Gastrocnemius medialis (tissue), 4 donors: ENCODE results near the gene DOC2A. TPM values are rescaled to one million over a fixed set of nuclear protein-coding genes. Genes with fewer than 3 reads are reported as not detected.
A peak's percentile ranks its signal among the peaks of the same experiment; 100 is the strongest.

Source experiments
- ATAC-seq, 2 donors: fragments of 150-250 bp; one replicate each; pipeline ENCODE4 v1.9.1; 2016
- DNase-seq, 2 donors: peaks; one replicate each; pipeline ENCODE4 v3.0.0-alpha.2; 2019
- H3K27ac ChIP-seq, 4 donors: fragments of 200-600 bp; sonication (generic); 1 replicate in 1 of 4; 2 replicates in 3 of 4; pipeline ENCODE4 v1.5.1; 2016 to 2018; ENCODE audit warnings: mild to moderate bottlenecking in 2 of 4, moderate library complexity in 1 of 4
- H3K27me3 ChIP-seq, 3 donors: fragments of 200-600 bp; sonication (generic) in 2 of 3; 1 replicate in 1 of 3; 2 replicates in 2 of 3; pipeline versions ENCODE4 v1.5.1 to v1.6.0; 2016 to 2019; ENCODE audit warnings: mild to moderate bottlenecking in 1 of 3, moderate library complexity in 1 of 3
- H3K36me3 ChIP-seq, 2 donors: fragments of 200-600 bp; sonication (generic) in 1 of 2; one replicate each; pipeline ENCODE4 v1.5.1; 2017 to 2018
- H3K4me1 ChIP-seq, 2 donors: fragments of 200-600 bp; sonication (generic) in 1 of 2; one replicate each; pipeline ENCODE4 v1.5.1; 2016 to 2017; ENCODE audit warnings: mild to moderate bottlenecking in 2 of 2
- H3K4me3 ChIP-seq, 4 donors: fragments of 200-600 bp; sonication (generic) in 3 of 4; 1 replicate in 1 of 4; 2 replicates in 3 of 4; pipeline ENCODE4 v1.5.1; 2016 to 2019; ENCODE audit warnings: mild to moderate bottlenecking in 2 of 4
- H3K9me3 ChIP-seq, 3 donors: fragments of 200-600 bp; sonication (generic) in 2 of 3; 1 replicate in 1 of 3; 2 replicates in 2 of 3; pipeline ENCODE4 v1.5.1; 2016 to 2019
- POLR2A ChIP-seq, 2 donors: fragments of 450-650 bp; IDR thresholded peaks; one replicate each; pipeline ENCODE4 v1.6.1; 2017; ENCODE audit warnings: antibody characterized with exemption in 2 of 2, mild to moderate bottlenecking in 2 of 2, moderate library complexity in 2 of 2
- in situ Hi-C, 4 donors: fragments of 200-750 bp; cut with MboI; loops; one replicate each; pipeline versions ENCODE4 v1.15.0 to v1.8.0; 2017; ENCODE audit warnings: low sequenced_read_pairs in 4 of 4
- intact Hi-C: fragments of 100-400 bp; cut with DNase I; formaldehyde crosslinking; loops from one replicate; pipeline ENCODE4 v1.15.1; 2023; ENCODE audit warnings: low total_unique reads
- total RNA-seq, 4 donors: library from RNA; depleted of rRNA; stranded (reverse); fragments of >200 nt; gene quantifications; one replicate each; pipeline versions ENCODE4 v1.1.0 to v1.2.3, GENCODE V29; 2016
- TF ChIP-seq, protein P1 (sequence below), 5 experiments: fragments of 450-650 bp in 3 of 5; fragments of 200-600 bp in 2 of 5; sonication (generic) in 2 of 5; IDR thresholded peaks in 4 of 5; conservative IDR thresholded peaks in 1 of 5; 1 replicate in 4 of 5; 2 replicates in 1 of 5; pipeline ENCODE4 v1.5.1; 2016 to 2019; ENCODE audit warnings: antibody characterized with exemption in 5 of 5, mild to moderate bottlenecking in 3 of 5, moderate library complexity in 3 of 5

DOC2A gene
- total RNA-seq, 4 donors from 2014 or later, result not detected

GRCh38 chr16:30007378-30007895 is 3.4 kb downstream of the DOC2A start:
- intact Hi-C loops, result no loop called here
- DNase-seq (no peak), ATAC-seq (no peak)
- peaks cover 3 to 9% of the 10 kb centered on the region in 2 donors for H3K4me1 ChIP-seq
- H3K36me3 ChIP-seq, result no peaks in the 10 kb centered on the region
- no peak overlapping the region for H3K4me3 ChIP-seq
- no peak overlapping the region for H3K27ac ChIP-seq
- in situ Hi-C loops, result loop anchor here in 1 of 4 donors (25.0 kb wide), 1 partner anchor 320 kb away; the partner anchor contains the start of gene QPRT
- no peaks in the 10 kb centered on the region for H3K9me3 ChIP-seq
- TF ChIP-seq, protein P1, sequence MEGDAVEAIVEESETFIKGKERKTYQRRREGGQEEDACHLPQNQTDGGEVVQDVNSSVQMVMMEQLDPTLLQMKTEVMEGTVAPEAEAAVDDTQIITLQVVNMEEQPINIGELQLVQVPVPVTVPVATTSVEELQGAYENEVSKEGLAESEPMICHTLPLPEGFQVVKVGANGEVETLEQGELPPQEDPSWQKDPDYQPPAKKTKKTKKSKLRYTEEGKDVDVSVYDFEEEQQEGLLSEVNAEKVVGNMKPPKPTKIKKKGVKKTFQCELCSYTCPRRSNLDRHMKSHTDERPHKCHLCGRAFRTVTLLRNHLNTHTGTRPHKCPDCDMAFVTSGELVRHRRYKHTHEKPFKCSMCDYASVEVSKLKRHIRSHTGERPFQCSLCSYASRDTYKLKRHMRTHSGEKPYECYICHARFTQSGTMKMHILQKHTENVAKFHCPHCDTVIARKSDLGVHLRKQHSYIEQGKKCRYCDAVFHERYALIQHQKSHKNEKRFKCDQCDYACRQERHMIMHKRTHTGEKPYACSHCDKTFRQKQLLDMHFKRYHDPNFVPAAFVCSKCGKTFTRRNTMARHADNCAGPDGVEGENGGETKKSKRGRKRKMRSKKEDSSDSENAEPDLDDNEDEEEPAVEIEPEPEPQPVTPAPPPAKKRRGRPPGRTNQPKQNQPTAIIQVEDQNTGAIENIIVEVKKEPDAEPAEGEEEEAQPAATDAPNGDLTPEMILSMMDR (IDR thresholded peaks at IDR 0.05 in 4 of 5, conservative IDR thresholded peaks at IDR 0.05 in 1 of 5), result no peak
- TF ChIP-seq POLR2A (IDR thresholded peaks at IDR 0.05), result no peak
- H3K27me3 ChIP-seq, result peaks cover 35 to 40% (median 36%) of the 10 kb centered on the region in 3 donors

DNA sequence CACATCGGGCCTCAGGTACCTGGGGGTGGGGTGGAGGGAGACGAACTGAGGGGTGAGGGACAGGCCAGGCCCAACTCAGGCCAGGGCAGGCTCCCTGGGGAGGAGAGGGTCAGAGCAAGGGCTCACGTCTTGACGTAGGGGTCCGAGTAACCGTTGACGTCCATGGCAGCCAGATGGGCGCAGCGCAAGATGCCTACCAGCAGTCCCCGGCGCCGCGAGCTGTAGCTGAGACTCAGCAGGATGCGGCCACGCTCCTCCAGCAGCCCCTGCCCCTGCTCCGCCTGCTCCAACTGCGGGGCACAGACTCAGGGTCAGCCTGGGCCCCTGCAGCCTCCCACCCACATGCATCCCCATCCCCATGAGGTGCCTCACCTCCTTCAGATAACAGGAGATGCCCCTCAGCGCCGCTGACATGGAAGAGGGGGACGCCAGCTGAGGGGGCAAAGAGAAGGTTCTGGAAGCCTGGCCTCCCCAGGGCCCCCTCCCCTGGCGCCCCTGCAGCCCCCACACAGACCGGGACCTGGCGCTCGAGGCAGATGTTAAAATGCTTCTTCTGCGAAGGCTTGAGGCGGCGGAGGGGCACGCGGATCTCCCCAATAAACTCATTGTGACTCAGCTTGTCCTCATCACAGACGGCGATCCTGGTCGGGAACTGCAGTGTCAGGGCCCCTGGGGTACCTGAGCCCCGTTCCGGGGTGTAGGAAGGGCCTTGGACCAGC is 4.0 kb downstream of the DOC2A start:
- intact Hi-C loops (no loop called here), in situ Hi-C loops (loop anchor here in 1 of 4 donors (25.0 kb wide), 1 partner anchor 320 kb away; the partner anchor contains the start of gene QPRT)
- Histone ChIP-seq H3K9me3 (no peaks in the 10 kb centered on the region), H3K27me3 (peaks cover 30 to 34% (median 30%) of the 10 kb centered on the region in 3 donors), H3K36me3 (no peaks in the 10 kb centered on the region), H3K27ac (no peak overlapping the region), H3K4me3 (no peak overlapping the region), H3K4me1 (peaks cover 3 to 9% of the 10 kb centered on the region in 2 donors)
- DNase-seq, result no peak
- ATAC-seq, result no peak
- TF ChIP-seq, protein P1 (IDR thresholded peaks at IDR 0.05 in 4 of 5, conservative IDR thresholded peaks at IDR 0.05 in 1 of 5), result no peak

DNA sequence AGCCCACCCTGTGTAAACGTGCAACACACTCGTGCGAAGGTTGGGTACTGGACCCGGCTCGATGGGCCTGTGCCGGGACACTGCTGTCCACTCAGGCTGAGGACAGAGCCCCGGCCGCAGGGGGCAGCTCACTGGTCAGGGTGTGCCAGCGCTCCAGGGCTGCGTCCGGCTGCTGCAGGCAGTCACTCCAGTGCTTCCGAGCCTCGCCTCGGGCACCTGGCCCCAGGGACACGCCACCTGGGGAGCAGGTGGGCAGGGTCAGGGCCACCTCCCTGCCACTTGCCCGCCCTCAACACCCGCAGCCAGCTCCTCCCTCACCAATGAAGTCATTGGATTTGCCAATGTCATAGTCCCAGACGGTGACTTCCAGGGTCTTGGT is 4.7 kb downstream of the DOC2A start:
- intact Hi-C loops (no loop called here), in situ Hi-C loops (loop anchor here in 1 of 4 donors (25.0 kb wide), 1 partner anchor 319 kb away; the partner anchor contains the start of gene QPRT)
- TF ChIP-seq, protein P1 (IDR thresholded peaks at IDR 0.05 in 4 of 5, conservative IDR thresholded peaks at IDR 0.05 in 1 of 5), result no peak
- no peak for TF ChIP-seq POLR2A (IDR thresholded peaks at IDR 0.05)
- Histone ChIP-seq H3K27ac (no peak overlapping the region), H3K36me3 (peaks cover 0 to 4% of the 10 kb centered on the region in 2 donors), H3K9me3 (no peaks in the 10 kb centered on the region), H3K27me3 (peaks cover 22 to 27% (median 24%) of the 10 kb centered on the region in 3 donors), H3K4me1 (peaks cover 3 to 4% of the 10 kb centered on the region in 2 donors), H3K4me3 (no peak overlapping the region)
- DNase-seq (no peak), ATAC-seq (no peak)

DNA sequence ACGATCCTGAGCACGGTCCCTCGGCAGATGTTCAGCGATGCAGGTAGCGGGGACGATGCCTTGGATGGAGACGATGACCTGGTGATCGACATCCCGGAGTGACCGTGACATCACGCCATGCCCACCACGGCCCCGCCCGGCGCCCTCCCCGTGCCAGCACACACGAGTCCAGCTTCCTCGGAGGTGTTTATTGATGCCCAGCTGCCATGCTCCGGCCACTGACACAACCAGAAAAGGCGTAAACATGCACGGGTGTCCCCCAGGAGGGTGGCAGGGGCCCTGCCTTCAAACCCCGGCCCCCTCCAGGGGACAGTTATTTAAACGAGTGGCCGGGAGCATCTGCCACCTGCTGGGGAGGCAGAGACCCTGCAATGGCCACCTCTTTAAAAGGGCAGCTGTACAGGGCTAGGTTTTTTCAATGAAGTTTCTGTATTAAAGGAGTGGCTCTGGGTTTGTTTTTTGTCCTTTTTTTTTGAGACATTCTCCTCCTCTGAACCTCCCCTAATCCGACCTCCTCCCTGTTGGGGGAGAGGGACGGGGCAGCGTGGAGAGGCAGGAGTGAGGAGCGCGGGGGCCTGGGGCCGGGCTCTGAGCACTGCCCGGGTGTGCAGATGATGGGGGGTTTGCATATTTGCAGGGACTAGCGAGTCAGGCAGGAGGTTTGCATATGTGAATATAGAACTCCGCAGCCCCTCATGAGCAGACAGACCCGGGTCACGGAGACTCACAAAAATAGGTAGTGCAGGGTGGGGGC is 5.3 kb downstream of the DOC2A start:
- Histone ChIP-seq H3K4me1 (peaks cover 1% of the 10 kb centered on the region in 2 donors), H3K4me3 (peak overlapping the region in 1 of 4 donors; percentile 15), H3K27me3 (peaks cover 17 to 21% (median 21%) of the 10 kb centered on the region in 3 donors), H3K36me3 (peaks cover 0 to 10% of the 10 kb centered on the region in 2 donors), H3K27ac (no peak overlapping the region), H3K9me3 (no peaks in the 10 kb centered on the region)
- peak; percentile 53 to 58 for ATAC-seq
- TF ChIP-seq POLR2A (IDR thresholded peaks at IDR 0.05), result no peak
- TF ChIP-seq, protein P1 (IDR thresholded peaks at IDR 0.05 in 4 of 5, conservative IDR thresholded peaks at IDR 0.05 in 1 of 5), result peak; percentile 62 to 85 (median 77)
- DNase-seq, result no peak
- intact Hi-C loops, result no loop called here
- in situ Hi-C loops, result loop anchor here in 1 of 4 donors (25.0 kb wide), 1 partner anchor 318 kb away; the partner anchor contains the start of gene QPRT
